ENCODE measurements around the gene AFDN. TPM values are rescaled to one million over a fixed set of nuclear protein-coding genes. Genes with fewer than 3 reads are reported as not detected.

AFDN gene
- total and polyA plus RNA-seq, 10 of the 15 experiments (the other 5 are each of a cell fraction or from before 2014, with no cell fraction given) = 5.7 to 68.2 (median 45.1) TPM

DNA sequence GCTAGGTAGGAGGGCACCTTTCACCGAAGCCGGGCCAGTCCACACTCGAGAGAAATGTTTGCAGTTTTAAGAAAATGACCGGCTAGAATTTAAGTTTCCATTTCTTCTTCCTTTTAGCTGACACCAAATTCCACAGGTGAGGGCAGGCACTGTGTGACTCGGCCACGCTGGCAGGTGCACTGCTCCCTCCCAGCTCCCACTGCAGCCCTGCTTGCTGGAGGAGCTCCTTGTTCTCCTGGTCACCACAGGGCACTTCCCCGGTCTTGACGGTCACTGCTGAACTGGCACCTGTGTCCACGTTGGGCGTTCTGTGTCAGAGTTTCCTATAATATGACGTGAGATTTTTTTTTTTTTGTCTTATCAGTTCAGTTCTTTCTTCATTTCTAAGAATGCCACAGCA is 167.1 kb downstream of the AFDN start:
- H2AFZ ChIP-seq (ENCODE audit: control insufficient read depth, low read depth, low read length) = no peak overlapping the region
- FAIRE-seq (no peak), DNase-seq (ENCODE audit: low read depth, low spot score) (no peak), ATAC-seq (no peak)
- no peaks in the 10 kb centered on the region for H4K20me1 ChIP-seq (ENCODE audit: control insufficient read depth, insufficient read depth)
- H3K27ac ChIP-seq (ENCODE audit: control insufficient read depth, insufficient read depth) = no peak overlapping the region
- no peaks in the 10 kb centered on the region for H3K79me2 ChIP-seq (ENCODE audit: control insufficient read depth, insufficient read depth, low read length)
- H3K4me2 ChIP-seq (ENCODE audit: control insufficient read depth, insufficient read depth) = no peak overlapping the region
- no peaks in the 10 kb centered on the region for H3K36me3 ChIP-seq (ENCODE audit: control insufficient read depth in 2 of 2, insufficient read depth in 2 of 2, low read length in 1 of 2)
- intact Hi-C loops (cut with micrococcal nuclease; ENCODE audit: unreplicated experiment) (no loop called here), in situ Hi-C loops (cut with MboI) (no loop called here)
- WGBS (ENCODE audit: insufficient coverage, insufficient replicate concordance, low lambda C conversion rate, missing lambda C conversion rate) = 59% methylated on average over 11 of the region's 11 CpGs
- RAD21 ChIA-PET (ENCODE audit: unreplicated experiment) = no interaction called here
- H3K9me3 ChIP-seq (replicated peaks; ENCODE audit: control insufficient read depth, insufficient read depth, low read length) = no peaks in the 10 kb centered on the region; the same call in 2 of the 3 replicates
- POLR2A ChIA-PET = no interaction called here
- no peak overlapping the region for H3K9ac ChIP-seq (ENCODE audit: control insufficient read depth, insufficient read depth, low read length)
- BruUV-seq (replicated peaks) = no TSS peak
- H3K27me3 ChIP-seq (replicated peaks in 1 of 2; ENCODE audit: control insufficient read depth in 2 of 2, insufficient read depth in 2 of 2, low read length in 1 of 2) = no peaks in the 10 kb centered on the region
- CTCF ChIA-PET = no interaction called here
- SMC1A ChIA-PET (ENCODE audit: uncharacterized antibody, unreplicated experiment) = no interaction called here
- no peak overlapping the region for H3K4me3 ChIP-seq
- TF ChIP-seq, protein P1, sequence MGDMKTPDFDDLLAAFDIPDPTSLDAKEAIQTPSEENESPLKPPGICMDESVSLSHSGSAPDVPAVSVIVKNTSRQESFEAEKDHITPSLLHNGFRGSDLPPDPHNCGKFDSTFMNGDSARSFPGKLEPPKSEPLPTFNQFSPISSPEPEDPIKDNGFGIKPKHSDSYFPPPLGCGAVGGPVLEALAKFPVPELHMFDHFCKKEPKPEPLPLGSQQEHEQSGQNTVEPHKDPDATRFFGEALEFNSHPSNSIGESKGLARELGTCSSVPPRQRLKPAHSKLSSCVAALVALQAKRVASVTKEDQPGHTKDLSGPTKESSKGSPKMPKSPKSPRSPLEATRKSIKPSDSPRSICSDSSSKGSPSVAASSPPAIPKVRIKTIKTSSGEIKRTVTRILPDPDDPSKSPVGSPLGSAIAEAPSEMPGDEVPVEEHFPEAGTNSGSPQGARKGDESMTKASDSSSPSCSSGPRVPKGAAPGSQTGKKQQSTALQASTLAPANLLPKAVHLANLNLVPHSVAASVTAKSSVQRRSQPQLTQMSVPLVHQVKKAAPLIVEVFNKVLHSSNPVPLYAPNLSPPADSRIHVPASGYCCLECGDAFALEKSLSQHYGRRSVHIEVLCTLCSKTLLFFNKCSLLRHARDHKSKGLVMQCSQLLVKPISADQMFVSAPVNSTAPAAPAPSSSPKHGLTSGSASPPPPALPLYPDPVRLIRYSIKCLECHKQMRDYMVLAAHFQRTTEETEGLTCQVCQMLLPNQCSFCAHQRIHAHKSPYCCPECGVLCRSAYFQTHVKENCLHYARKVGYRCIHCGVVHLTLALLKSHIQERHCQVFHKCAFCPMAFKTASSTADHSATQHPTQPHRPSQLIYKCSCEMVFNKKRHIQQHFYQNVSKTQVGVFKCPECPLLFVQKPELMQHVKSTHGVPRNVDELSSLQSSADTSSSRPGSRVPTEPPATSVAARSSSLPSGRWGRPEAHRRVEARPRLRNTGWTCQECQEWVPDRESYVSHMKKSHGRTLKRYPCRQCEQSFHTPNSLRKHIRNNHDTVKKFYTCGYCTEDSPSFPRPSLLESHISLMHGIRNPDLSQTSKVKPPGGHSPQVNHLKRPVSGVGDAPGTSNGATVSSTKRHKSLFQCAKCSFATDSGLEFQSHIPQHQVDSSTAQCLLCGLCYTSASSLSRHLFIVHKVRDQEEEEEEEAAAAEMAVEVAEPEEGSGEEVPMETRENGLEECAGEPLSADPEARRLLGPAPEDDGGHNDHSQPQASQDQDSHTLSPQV (IDR thresholded peaks at IDR 0.05) = no peak
- TF ChIP-seq SMC3 (IDR thresholded peaks at IDR 0.05; ENCODE audit: borderline replicate concordance, low read length) (no peak), JUND (IDR thresholded peaks at IDR 0.05; ENCODE audit: low read depth, low read length) (no peak), SRF (IDR thresholded peaks at IDR 0.05; ENCODE audit: low read depth in 2 of 2, low read length in 2 of 2) (no peak), BHLHE40 (IDR thresholded peaks at IDR 0.05; ENCODE audit: borderline replicate concordance in 1 of 2, low read depth in 2 of 2, low read length in 1 of 2) (no peak), POLR2AphosphoS5 (IDR thresholded peaks at IDR 0.05; ENCODE audit: low read length) (no peak), FOXM1 (IDR thresholded peaks at IDR 0.05; ENCODE audit: low read depth, low read length) (no peak), IKZF2 (IDR thresholded peaks at IDR 0.05) (no peak)
- TF ChIP-seq, protein P2, sequence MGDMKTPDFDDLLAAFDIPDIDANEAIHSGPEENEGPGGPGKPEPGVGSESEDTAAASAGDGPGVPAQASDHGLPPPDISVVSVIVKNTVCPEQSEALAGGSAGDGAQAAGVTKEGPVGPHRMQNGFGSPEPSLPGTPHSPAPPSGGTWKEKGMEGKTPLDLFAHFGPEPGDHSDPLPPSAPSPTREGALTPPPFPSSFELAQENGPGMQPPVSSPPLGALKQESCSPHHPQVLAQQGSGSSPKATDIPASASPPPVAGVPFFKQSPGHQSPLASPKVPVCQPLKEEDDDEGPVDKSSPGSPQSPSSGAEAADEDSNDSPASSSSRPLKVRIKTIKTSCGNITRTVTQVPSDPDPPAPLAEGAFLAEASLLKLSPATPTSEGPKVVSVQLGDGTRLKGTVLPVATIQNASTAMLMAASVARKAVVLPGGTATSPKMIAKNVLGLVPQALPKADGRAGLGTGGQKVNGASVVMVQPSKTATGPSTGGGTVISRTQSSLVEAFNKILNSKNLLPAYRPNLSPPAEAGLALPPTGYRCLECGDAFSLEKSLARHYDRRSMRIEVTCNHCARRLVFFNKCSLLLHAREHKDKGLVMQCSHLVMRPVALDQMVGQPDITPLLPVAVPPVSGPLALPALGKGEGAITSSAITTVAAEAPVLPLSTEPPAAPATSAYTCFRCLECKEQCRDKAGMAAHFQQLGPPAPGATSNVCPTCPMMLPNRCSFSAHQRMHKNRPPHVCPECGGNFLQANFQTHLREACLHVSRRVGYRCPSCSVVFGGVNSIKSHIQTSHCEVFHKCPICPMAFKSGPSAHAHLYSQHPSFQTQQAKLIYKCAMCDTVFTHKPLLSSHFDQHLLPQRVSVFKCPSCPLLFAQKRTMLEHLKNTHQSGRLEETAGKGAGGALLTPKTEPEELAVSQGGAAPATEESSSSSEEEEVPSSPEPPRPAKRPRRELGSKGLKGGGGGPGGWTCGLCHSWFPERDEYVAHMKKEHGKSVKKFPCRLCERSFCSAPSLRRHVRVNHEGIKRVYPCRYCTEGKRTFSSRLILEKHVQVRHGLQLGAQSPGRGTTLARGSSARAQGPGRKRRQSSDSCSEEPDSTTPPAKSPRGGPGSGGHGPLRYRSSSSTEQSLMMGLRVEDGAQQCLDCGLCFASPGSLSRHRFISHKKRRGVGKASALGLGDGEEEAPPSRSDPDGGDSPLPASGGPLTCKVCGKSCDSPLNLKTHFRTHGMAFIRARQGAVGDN (IDR thresholded peaks at IDR 0.05) = no peak
- H3K4me1 ChIP-seq (ENCODE audit: control insufficient read depth, insufficient read depth, low read length) = no peaks in the 10 kb centered on the region

Data from GM12878 (cell line).